Mesendoderm (in vitro differentiated cells): ENCODE measurements around the gene TTC36.
"Not testable (repeated sequence)": the region's sequence is repeated elsewhere in the genome, so short reads cannot be mapped to it uniquely, and the experiment has no call there.

ENCODE experiments used
- DNase-seq: peaks from one replicate; pipeline ENCODE4 v3.0.0; 2013
- H2AK5ac ChIP-seq: 2 replicates; pipeline ENCODE4 v1.6.1; 2013; ENCODE audit warnings: low read length, inconsistent platforms
- H2BK120ac ChIP-seq: 2 replicates; pipeline ENCODE4 v1.6.1; 2013; ENCODE audit warnings: low read depth, mild to moderate bottlenecking, low read length, moderate library complexity, mixed read lengths
- H2BK15ac ChIP-seq: replicated peaks from 2 replicates; pipeline ENCODE4 v1.6.1; 2013; ENCODE audit warnings: low read depth, mild to moderate bottlenecking, moderate library complexity
- H2BK5ac ChIP-seq: 2 replicates; pipeline ENCODE4 v1.6.1; 2013; ENCODE audit warnings: low read length, inconsistent platforms
- H3K18ac ChIP-seq: 2 replicates; pipeline ENCODE4 v1.6.1; 2013; ENCODE audit warnings: mild to moderate bottlenecking, low read length, mixed read lengths
- H3K23ac ChIP-seq: one replicate; pipeline ENCODE4 v1.6.1; 2013; ENCODE audit warnings: low read length
- H3K27ac ChIP-seq: 2 replicates; pipeline ENCODE4 v1.5.1; 2013; ENCODE audit warnings: low read depth, mild to moderate bottlenecking, inconsistent platforms, low read length, moderate library complexity
- H3K27me3 ChIP-seq: 2 replicates; pipeline ENCODE4 v1.6.1; 2013; ENCODE audit warnings: low read length, control low read depth, mild to moderate bottlenecking, inconsistent platforms; ENCODE audit not compliant: insufficient read depth, poor library complexity
- H3K36me3 ChIP-seq: 2 replicates; pipeline ENCODE4 v1.6.1; 2013; ENCODE audit warnings: low read length, inconsistent platforms; ENCODE audit not compliant: control insufficient read depth, insufficient read depth
- H3K4ac ChIP-seq: one replicate; pipeline ENCODE4 v1.6.1; 2013; ENCODE audit warnings: low read depth, mild to moderate bottlenecking, low read length, moderate library complexity
- H3K4me1 ChIP-seq: 2 replicates; pipeline ENCODE4 v1.6.1; 2013; ENCODE audit warnings: low read depth, low read length, inconsistent platforms; ENCODE audit not compliant: control insufficient read depth
- H3K4me2 ChIP-seq: 2 replicates; pipeline ENCODE4 v1.6.1; 2013; ENCODE audit warnings: low read length
- H3K4me3 ChIP-seq: 2 replicates; pipeline ENCODE4 v1.5.1; 2013; ENCODE audit warnings: mild to moderate bottlenecking, low read length
- H3K56ac ChIP-seq: one replicate; pipeline ENCODE4 v1.6.1; 2013; ENCODE audit warnings: low read length
- H3K79me1 ChIP-seq: 2 replicates; pipeline ENCODE4 v1.6.1; 2013; ENCODE audit warnings: low read length, inconsistent platforms
- H3K79me2 ChIP-seq: 2 replicates; pipeline ENCODE4 v1.6.1; 2013; ENCODE audit warnings: mild to moderate bottlenecking, low read length; ENCODE audit not compliant: control insufficient read depth, insufficient read depth
- H3K9ac ChIP-seq: 2 replicates; pipeline ENCODE4 v1.6.1; 2013; ENCODE audit warnings: low read length, inconsistent platforms
- H4K5ac ChIP-seq: one replicate; pipeline ENCODE4 v1.6.1; 2013; ENCODE audit warnings: low read length
- H4K8ac ChIP-seq: one replicate; pipeline ENCODE4 v1.6.1; 2013; ENCODE audit warnings: low read depth, mild to moderate bottlenecking, control low read depth, low read length, moderate library complexity
- WGBS: extraction: QIAGEN DNeasy Blood & Tissue Kit; methylation state at CpG from one replicate; pipeline ENCODE4 v1.1.7; 2013; ENCODE audit warnings: low lambda C conversion rate, missing lambda C conversion rate; ENCODE audit not compliant: insufficient coverage; ENCODE audit errors: extremely low coverage; 5-methylcytosine and 5-hydroxymethylcytosine counted together

Gene TTC36

DNA sequence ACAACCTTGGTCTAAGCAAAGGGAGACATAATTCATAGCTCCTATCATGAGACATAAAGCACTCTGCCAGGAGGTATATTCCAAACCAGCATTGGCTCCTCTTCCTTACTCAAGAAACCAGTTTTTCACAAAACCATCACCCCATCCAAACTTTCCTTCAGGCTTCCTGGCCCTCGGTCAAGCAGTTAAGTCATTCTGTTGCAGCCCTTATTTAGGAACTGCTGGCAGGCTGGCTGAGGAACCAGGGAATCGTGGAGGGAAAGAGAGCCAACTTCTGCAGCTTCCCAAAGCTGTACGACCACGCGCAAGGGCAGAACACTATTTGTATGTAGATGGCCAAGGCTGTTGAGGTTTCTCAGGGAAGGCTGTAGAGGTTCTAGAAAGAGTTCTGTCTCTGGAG lies 37.8 kb downstream of the TTC36 start:
- H3K27me3 ChIP-seq = no peaks in the 10 kb centered on the region
- no peak overlapping the region for H3K4me3 ChIP-seq
- no peaks in the 10 kb centered on the region for H3K79me2 ChIP-seq
- H2BK15ac ChIP-seq = no peak overlapping the region
- H3K27ac ChIP-seq = no peak overlapping the region
- no peak overlapping the region for H2BK120ac ChIP-seq
- H3K4me1 ChIP-seq = no peaks in the 10 kb centered on the region
- H3K36me3 ChIP-seq = no peaks in the 10 kb centered on the region
- H3K18ac ChIP-seq = no peak overlapping the region
- no peak overlapping the region for H4K8ac ChIP-seq
- peak overlapping the region; percentile 22 for H3K4ac ChIP-seq
- DNase-seq = no peak
- no CpG with 5 or more reads among the region's 5 CpGs for WGBS
- no peaks in the 10 kb centered on the region for H3K79me1 ChIP-seq
- H2BK5ac ChIP-seq = no peak overlapping the region
- no peak overlapping the region for H4K5ac ChIP-seq
- no peak overlapping the region for H3K56ac ChIP-seq
- H2AK5ac ChIP-seq = no peak overlapping the region
- no peak overlapping the region for H3K9ac ChIP-seq
- no peak overlapping the region for H3K4me2 ChIP-seq
- no peak overlapping the region for H3K23ac ChIP-seq

DNA sequence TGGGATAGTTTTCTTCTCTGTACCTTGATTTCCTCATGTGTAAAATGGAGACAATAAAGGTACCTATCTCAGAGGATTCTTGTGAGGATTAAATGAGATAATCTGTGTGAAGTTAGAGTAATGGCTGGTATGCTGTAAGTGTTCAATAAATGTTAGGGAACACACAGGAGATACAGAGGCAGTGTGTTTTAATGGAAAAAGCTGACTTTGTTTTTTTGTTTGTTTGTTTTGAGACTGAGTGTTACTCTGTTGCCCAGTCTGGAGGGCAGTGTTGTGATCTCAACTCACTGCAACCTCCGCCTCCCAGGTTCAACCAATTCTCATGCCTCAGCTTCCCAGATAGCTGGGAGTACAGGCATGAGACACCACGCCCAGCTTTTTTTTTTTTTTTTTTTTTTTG lies 42.4 kb downstream of the TTC36 start:
- Histone ChIP-seq H3K36me3 (no peaks in the 10 kb centered on the region), H3K4ac (no peak overlapping the region), H3K79me2 (peaks cover 18% of the 10 kb centered on the region), H3K4me2 (no peak overlapping the region), H3K4me1 (no peaks in the 10 kb centered on the region), H3K18ac (no peak overlapping the region), H3K23ac (no peak overlapping the region), H3K27me3 (no peaks in the 10 kb centered on the region), H4K8ac (no peak overlapping the region), H2BK15ac (no peak overlapping the region), H2BK5ac (no peak overlapping the region), H3K56ac (no peak overlapping the region), H4K5ac (no peak overlapping the region), H3K9ac (no peak overlapping the region), H3K4me3 (no peak overlapping the region), H2AK5ac (no peak overlapping the region), H3K27ac (no peak overlapping the region), H2BK120ac (no peak overlapping the region), H3K79me1 (peaks cover 3% of the 10 kb centered on the region)
- DNase-seq = no peak
- no CpG with 5 or more reads among the region's 2 CpGs for WGBS

DNA sequence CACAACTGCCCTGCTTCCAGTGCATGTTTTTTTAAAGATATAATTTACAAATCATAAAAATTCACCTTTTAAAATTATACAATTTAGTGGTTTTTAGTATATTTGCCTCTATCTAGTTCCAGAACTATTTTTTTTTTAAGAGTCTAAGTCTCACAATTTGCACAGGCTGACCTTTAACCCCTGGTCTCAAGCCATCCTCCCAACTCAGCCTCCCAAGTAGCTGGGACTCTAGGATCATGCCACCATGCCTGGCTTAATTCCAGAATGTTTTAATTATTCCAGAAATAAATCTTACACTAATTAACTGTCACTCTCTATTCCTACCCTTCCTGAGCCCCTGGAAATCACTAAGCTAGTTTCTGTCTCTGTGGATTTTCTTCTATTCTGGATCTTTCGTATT lies 43.5 kb downstream of the TTC36 start:
- H3K79me2 ChIP-seq = peaks cover 27% of the 10 kb centered on the region
- no peak overlapping the region for H3K27ac ChIP-seq
- no peak overlapping the region for H3K56ac ChIP-seq
- H3K36me3 ChIP-seq = no peaks in the 10 kb centered on the region
- no peak overlapping the region for H3K23ac ChIP-seq
- no peak overlapping the region for H4K5ac ChIP-seq
- H3K4me3 ChIP-seq = no peak overlapping the region
- WGBS = no CpG with 5 or more reads among the region's 1 CpG
- H3K4ac ChIP-seq = no peak overlapping the region
- DNase-seq = no peak
- no peaks in the 10 kb centered on the region for H3K4me1 ChIP-seq
- no peak overlapping the region for H3K9ac ChIP-seq
- H2BK5ac ChIP-seq = no peak overlapping the region
- H3K4me2 ChIP-seq = no peak overlapping the region
- H2BK15ac ChIP-seq = no peak overlapping the region
- no peak overlapping the region for H2BK120ac ChIP-seq
- H3K27me3 ChIP-seq = no peaks in the 10 kb centered on the region
- H3K79me1 ChIP-seq = peaks cover 3% of the 10 kb centered on the region
- H3K18ac ChIP-seq = no peak overlapping the region
- H2AK5ac ChIP-seq = no peak overlapping the region
- no peak overlapping the region for H4K8ac ChIP-seq

DNA sequence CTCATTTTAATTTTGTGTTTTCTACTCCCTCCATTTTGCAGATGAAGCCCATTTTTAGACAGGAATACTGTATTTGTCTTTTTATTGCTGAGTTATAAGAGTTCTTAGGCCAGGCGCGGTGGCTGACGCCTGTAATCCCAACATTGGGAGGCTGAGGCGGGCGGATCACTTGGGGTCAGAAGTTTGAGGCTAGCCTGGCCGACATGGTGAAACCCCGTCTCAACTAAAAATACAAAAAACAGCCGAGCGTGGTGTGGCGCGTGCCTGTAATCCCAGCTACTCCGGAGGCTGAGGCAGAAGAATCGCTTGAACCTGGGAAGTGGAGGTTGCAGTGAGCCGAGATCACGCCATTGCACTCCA lies 44.4 kb downstream of the TTC36 start:
- not testable (repeated sequence) for H3K23ac ChIP-seq, H3K4me2 ChIP-seq, H2BK120ac ChIP-seq, H3K4me3 ChIP-seq, H3K79me1 ChIP-seq, H3K4me1 ChIP-seq, H3K27me3 ChIP-seq, H2AK5ac ChIP-seq, H3K27ac ChIP-seq, H3K4ac ChIP-seq, H3K36me3 ChIP-seq, H4K5ac ChIP-seq, H2BK5ac ChIP-seq, H4K8ac ChIP-seq, H2BK15ac ChIP-seq
- H3K9ac ChIP-seq = peak overlapping the region; percentile 62
- H3K56ac ChIP-seq = peak overlapping the region; percentile 67
- DNase-seq = peak; percentile 19
- WGBS = no CpG with 5 or more reads among the region's 15 CpGs
- H3K79me2 ChIP-seq = peaks cover 34% of the 10 kb centered on the region
- H3K18ac ChIP-seq = peak overlapping the region; percentile 56

GRCh38 chr11:118572061-118572980 lies 45.0 kb downstream of the TTC36 start, which contains the start of gene ARCN1:
TSS of gene ARCN1 (plus strand) at chr11:118572409. CDS start at chr11:118572548, 139 bp downstream.
- WGBS = no CpG with 5 or more reads among the region's 55 CpGs
- peak within 1 kb of the TSS; percentile 97 for H3K56ac ChIP-seq
- peak within 1 kb of the TSS; percentile 64 for H2BK5ac ChIP-seq
- peak within 1 kb of the TSS; percentile 90 for H3K4me3 ChIP-seq
- H3K79me1 ChIP-seq = peaks cover 3% of the 10 kb centered on the region
- H4K5ac ChIP-seq = no peak within 1 kb of the TSS
- no peak within 1 kb of the TSS for H2BK15ac ChIP-seq
- no peaks in the 10 kb centered on the region for H3K36me3 ChIP-seq
- peak within 1 kb of the TSS; percentile 97 for H3K4ac ChIP-seq
- peak within 1 kb of the TSS; percentile 75 for H3K23ac ChIP-seq
- H3K9ac ChIP-seq = peak within 1 kb of the TSS; percentile 97
- H4K8ac ChIP-seq = no peak within 1 kb of the TSS
- DNase-seq = peak; percentile 91
- H3K27ac ChIP-seq = peak within 1 kb of the TSS; percentile 74
- no peak within 1 kb of the TSS for H2BK120ac ChIP-seq
- no peaks in the 10 kb centered on the region for H3K27me3 ChIP-seq
- peak within 1 kb of the TSS; percentile 85 for H3K18ac ChIP-seq
- H2AK5ac ChIP-seq = peak within 1 kb of the TSS; percentile 82
- peak within 1 kb of the TSS; percentile 96 for H3K4me2 ChIP-seq
- H3K79me2 ChIP-seq = peaks cover 39% of the 10 kb centered on the region
- H3K4me1 ChIP-seq = no peaks in the 10 kb centered on the region
